GM18511 (cell line): Measurements from ENCODE around the gene OARD1.
"Not testable (repeated sequence)": the region's sequence is repeated elsewhere in the genome, so short reads cannot be mapped to it uniquely, and the experiment has no call there.

ENCODE experiments used
- ATAC-seq: cut with Tn5 transposase; IDR thresholded peaks from one replicate; pipeline ENCODE4 v1.9.1; 2021; ENCODE audit warnings: mild to moderate bottlenecking, moderate library complexity; ENCODE audit not compliant: unreplicated experiment

Gene OARD1

GRCh38 chr6:41071923-41072835, at the start of gene OARD1:
Gene OARD1 (minus strand): TSS chr6:41072356. CDS start chr6:41071634, 722 bp downstream.
- peak; percentile 75 for ATAC-seq

GRCh38 chr6:41120058-41120457, 47.9 kb upstream of the OARD1 start:
- no peak for ATAC-seq

- no peak for ATAC-seq
Observed at GRCh38 chr6:41119508-41119907, 47.4 kb upstream of the OARD1 start.

GRCh38 chr6:41115027-41115426, 42.9 kb upstream of the OARD1 start:
- ATAC-seq, result not testable (repeated sequence)

- no peak for ATAC-seq
Observed at GRCh38 chr6:41111017-41111416, 38.9 kb upstream of the OARD1 start.

GRCh38 chr6:41103847-41104246, 31.7 kb upstream of the OARD1 start:
- no peak for ATAC-seq

GRCh38 chr6:41100871-41101287, 28.7 kb upstream of the OARD1 start:
- ATAC-seq, result no peak

- ATAC-seq, result no peak
Observed at GRCh38 chr6:41098366-41098765, 26.2 kb upstream of the OARD1 start.

- no peak for ATAC-seq
Observed at GRCh38 chr6:41097467-41098090, 25.4 kb upstream of the OARD1 start.

- no peak for ATAC-seq
Observed at GRCh38 chr6:41093729-41094128, 21.6 kb upstream of the OARD1 start.

- no peak for ATAC-seq
Observed at GRCh38 chr6:41092421-41093140, 20.4 kb upstream of the OARD1 start.

- no peak for ATAC-seq
Observed at GRCh38 chr6:41090841-41091761, 18.9 kb upstream of the OARD1 start.

- no peak for ATAC-seq
Observed at GRCh38 chr6:41088451-41088850, 16.3 kb upstream of the OARD1 start.

GRCh38 chr6:41085182-41085581, 13.0 kb upstream of the OARD1 start:
- no peak for ATAC-seq

- ATAC-seq, result no peak
Observed at GRCh38 chr6:41083072-41083471, 10.9 kb upstream of the OARD1 start.

GRCh38 chr6:41080621-41081020, 8.5 kb upstream of the OARD1 start:
- ATAC-seq, result no peak

- ATAC-seq, result no peak
Observed at GRCh38 chr6:41079080-41079479, 6.9 kb upstream of the OARD1 start.

- no peak for ATAC-seq
Observed at GRCh38 chr6:41078101-41078500, 5.9 kb upstream of the OARD1 start.

- ATAC-seq, result no peak
Observed at GRCh38 chr6:41077536-41077935, 5.4 kb upstream of the OARD1 start.
